Osteoblast (primary cell): ENCODE data around the gene ELMOD3. TPM values are rescaled to one million over a fixed set of nuclear protein-coding genes. Genes with fewer than 3 reads are reported as not detected.

Experiments used
- DNase-seq: peaks from one replicate; pipeline ENCODE4 v3.0.0; 2011; ENCODE audit warnings: low spot score, mixed read lengths; ENCODE audit not compliant: insufficient read length; ENCODE audit errors: missing footprints
- H2AFZ ChIP-seq: 2 replicates; pipeline ENCODE4 v1.6.0; 2011; ENCODE audit warnings: mild to moderate bottlenecking, low read length
- H3K27ac ChIP-seq: 2 replicates; pipeline ENCODE4 v1.5.1; 2011; ENCODE audit warnings: mild to moderate bottlenecking, low read depth, low read length, moderate library complexity
- H3K27me3 ChIP-seq: 2 replicates; pipeline ENCODE4 v1.6.0; 2012; ENCODE audit warnings: mild to moderate bottlenecking, control low read depth, inconsistent platforms, low read length, moderate library complexity; ENCODE audit not compliant: insufficient read depth
- H3K36me3 ChIP-seq: 2 replicates; pipeline ENCODE4 v1.5.1; 2011; ENCODE audit warnings: mild to moderate bottlenecking, low read length, control low read depth, moderate library complexity; ENCODE audit not compliant: insufficient read depth
- H3K4me1 ChIP-seq: 2 replicates; pipeline ENCODE4 v1.5.1; 2011; ENCODE audit warnings: mild to moderate bottlenecking, low read length, control low read depth, moderate library complexity; ENCODE audit not compliant: insufficient read depth
- H3K4me2 ChIP-seq: 2 replicates; pipeline ENCODE4 v1.6.0; 2011; ENCODE audit warnings: mild to moderate bottlenecking, low read length; ENCODE audit not compliant: insufficient read depth
- H3K4me3 ChIP-seq: fragments of 200-600 bp; sonication (generic); 3 replicates; pipeline ENCODE4 v1.5.1; 2012; ENCODE audit warnings: mild to moderate bottlenecking, low read length, inconsistent platforms; ENCODE audit not compliant: insufficient read depth
- H3K79me2 ChIP-seq: 2 replicates; pipeline ENCODE4 v1.6.0; 2012; ENCODE audit warnings: mild to moderate bottlenecking, low read length, control low read depth, inconsistent platforms; ENCODE audit not compliant: insufficient read depth
- H3K9me3 ChIP-seq: 2 replicates; pipeline ENCODE4 v1.5.1; 2011; ENCODE audit warnings: low read depth, low read length, control low read depth
- H4K20me1 ChIP-seq: 2 replicates; pipeline ENCODE4 v1.6.0; 2012; ENCODE audit warnings: mild to moderate bottlenecking, low read length, control low read depth; ENCODE audit not compliant: insufficient read depth
- CTCF ChIP-seq: IDR thresholded peaks from 2 replicates; pipeline ENCODE4 v1.5.1; 2011; ENCODE audit warnings: mild to moderate bottlenecking, low read depth, low read length, moderate library complexity; ENCODE audit errors: extremely low read depth
- total RNA-seq: library from RNA; depleted of rRNA; stranded (reverse); fragments of >200 nt; gene quantifications from 2 replicates; pipeline ENCODE4 v1.2.3, GENCODE V29; 2012

Gene ELMOD3
- total RNA-seq, 1 donor: 22.1 TPM

GRCh38 chr2:85414761-85415553, 60.4 kb downstream of the ELMOD3 start:
- H2AFZ ChIP-seq: no peak overlapping the region
- peak; percentile 38 for DNase-seq
- H3K4me2 ChIP-seq: no peak overlapping the region
- no peak overlapping the region for H3K4me3 ChIP-seq
- no peaks in the 10 kb centered on the region for H3K36me3 ChIP-seq
- no peak for TF ChIP-seq CTCF
- H3K79me2 ChIP-seq: peaks cover 27% of the 10 kb centered on the region
- H3K9me3 ChIP-seq: no peaks in the 10 kb centered on the region
- no peaks in the 10 kb centered on the region for H4K20me1 ChIP-seq
- peaks cover 25% of the 10 kb centered on the region for H3K4me1 ChIP-seq
- no peak overlapping the region for H3K27ac ChIP-seq
- no peaks in the 10 kb centered on the region for H3K27me3 ChIP-seq

- Histone ChIP-seq H3K27ac (no peak overlapping the region), H3K4me1 (peaks cover 34% of the 10 kb centered on the region), H3K27me3 (no peaks in the 10 kb centered on the region), H3K9me3 (no peaks in the 10 kb centered on the region), H3K36me3 (no peaks in the 10 kb centered on the region), H3K79me2 (peaks cover 20% of the 10 kb centered on the region), H3K4me3 (no peak overlapping the region), H4K20me1 (no peaks in the 10 kb centered on the region), H2AFZ (no peak overlapping the region), H3K4me2 (no peak overlapping the region)
- TF ChIP-seq CTCF: no peak
- DNase-seq: peak; percentile 64
Measured at GRCh38 chr2:85415980-85416650, 61.5 kb downstream of the ELMOD3 start.

- TF ChIP-seq CTCF: no peak
- Histone ChIP-seq H3K36me3 (no peaks in the 10 kb centered on the region), H3K4me3 (peak within 1 kb of the TSS; percentile 94), H3K9me3 (no peaks in the 10 kb centered on the region), H3K4me1 (peaks cover 35% of the 10 kb centered on the region), H4K20me1 (no peaks in the 10 kb centered on the region), H3K27me3 (no peaks in the 10 kb centered on the region), H3K79me2 (peaks cover 6% of the 10 kb centered on the region), H3K4me2 (peak within 1 kb of the TSS; percentile 92), H2AFZ (peak within 1 kb of the TSS; percentile 89), H3K27ac (peak within 1 kb of the TSS; percentile 81)
- DNase-seq: peak; percentile 97
Measured at GRCh38 chr2:85418132-85419008, 63.8 kb downstream of the ELMOD3 start, which contains the start of gene SH2D6. Gene SH2D6 (plus strand): TSS chr2:85418714. CDS start chr2:85429466, 10,752 bp downstream.
